OCI-LY7 (cell line): ENCODE data around the gene IL24. TPM values are rescaled to one million over a fixed set of nuclear protein-coding genes. Genes with fewer than 3 reads are reported as not detected.

Experiments
- BruUV-seq: library from RNA; stranded (reverse); fragments of 400-500 nt; replicated peaks from 2 replicates; lab custom pipeline; 2021; lab: Mats Ljungman, UMichigan
- CTCF ChIA-PET: fragments of 300-600 bp; sonication (Branson Sonifier 250); formaldehyde crosslinking; loops from one replicate; lab custom pipeline; 2022; ENCODE audit warnings: antibody characterized with exemption; ENCODE audit not compliant: unreplicated experiment; lab: Charles Lee
- POLR2A ChIA-PET: fragments of 300-600 bp; sonication (Branson Sonifier 250); formaldehyde crosslinking; loops from one replicate; lab custom pipeline; 2022; ENCODE audit warnings: antibody characterized with exemption; lab: Charles Lee
- DNase-seq: peaks from one replicate; pipeline ENCODE4 v3.0.0-alpha.2; 2015; ENCODE audit warnings: low spot score
- H2AFZ ChIP-seq: fragments of 200-600 bp; sonication (generic), shearing (Covaris generic); 2 replicates; pipeline ENCODE4 v1.6.1; 2014; ENCODE audit warnings: mild to moderate bottlenecking, antibody characterized with exemption, low read length, moderate library complexity
- H3K27ac ChIP-seq: fragments of 200-600 bp; sonication (generic); 2 replicates; pipeline ENCODE4 v1.5.1; 2014; ENCODE audit warnings: mixed run types, low read depth, mild to moderate bottlenecking, moderate library complexity, low read length, inconsistent platforms; ENCODE audit not compliant: poor library complexity, severe bottlenecking
- H3K36me3 ChIP-seq: fragments of 200-600 bp; sonication (generic); 2 replicates; pipeline ENCODE4 v1.6.1; 2014; ENCODE audit warnings: mild to moderate bottlenecking, antibody characterized with exemption, low read length, moderate library complexity, mixed read lengths; ENCODE audit not compliant: insufficient read depth
- H3K4me1 ChIP-seq: fragments of 200-600 bp; sonication (generic); 2 replicates; pipeline ENCODE4 v1.5.1; 2014; ENCODE audit warnings: mild to moderate bottlenecking, low read length; ENCODE audit not compliant: insufficient read depth, poor library complexity, severe bottlenecking
- H3K4me2 ChIP-seq: fragments of 200-600 bp; sonication (generic); 2 replicates; pipeline ENCODE4 v1.6.1; 2014; ENCODE audit warnings: mild to moderate bottlenecking, low read length
- H3K4me3 ChIP-seq: fragments of 200-600 bp; sonication (generic); 2 replicates; pipeline ENCODE4 v1.5.1; 2014; ENCODE audit warnings: mild to moderate bottlenecking, low read depth, low read length; ENCODE audit not compliant: poor library complexity, severe bottlenecking
- H3K79me2 ChIP-seq: fragments of 200-600 bp; sonication (generic); 2 replicates; pipeline ENCODE4 v1.6.1; 2016; ENCODE audit warnings: low read depth, mild to moderate bottlenecking, low read length, moderate library complexity, mixed read lengths; ENCODE audit not compliant: insufficient read depth
- H3K9me2 ChIP-seq: fragments of 200-600 bp; sonication (generic); 2 replicates; pipeline ENCODE4 v1.6.1; 2016; ENCODE audit warnings: mild to moderate bottlenecking, low read length, mixed read lengths; ENCODE audit not compliant: insufficient read depth
- H3K9me3 ChIP-seq: fragments of 200-600 bp; sonication (generic); 2 replicates; pipeline ENCODE4 v1.6.1; 2014; ENCODE audit warnings: mild to moderate bottlenecking, mixed run types, low read length, mixed read lengths
- H4K20me1 ChIP-seq: fragments of 200-600 bp; sonication (generic); 2 replicates; pipeline ENCODE4 v1.6.1; 2014; ENCODE audit warnings: mild to moderate bottlenecking, antibody characterized with exemption, low read length, moderate library complexity, mixed read lengths; ENCODE audit not compliant: insufficient read depth
- EZH2phosphoT487 ChIP-seq: fragments of 200-600 bp; sonication (generic); IDR thresholded peaks from 2 replicates; pipeline ENCODE4 v1.6.1; 2018; ENCODE audit warnings: low read depth, borderline replicate concordance, mild to moderate bottlenecking, mixed run types, antibody characterized with exemption, low read length, moderate library complexity, mixed read lengths
- intact Hi-C: fragments of 100-400 bp; cut with micrococcal nuclease; formaldehyde crosslinking; loops from one replicate; pipeline ENCODE4 v1.10.0; 2022; ENCODE audit not compliant: unreplicated experiment
- total RNA-seq, 2 experiments: library from RNA; depleted of rRNA in 1 of 2; stranded (reverse); fragments of >200 nt in 1 of 2; shearing (Covaris generic) in 1 of 2; gene quantifications; 2 replicates each; pipeline ENCODE4 v1.2.3, GENCODE V29; 2014 to 2022
- TF ChIP-seq, protein P1 (sequence below): fragments of 200-600 bp; sonication (generic); conservative IDR thresholded peaks from 2 replicates; pipeline ENCODE4 v1.5.1; 2014; ENCODE audit warnings: mild to moderate bottlenecking, antibody characterized with exemption, low read length, moderate library complexity, mixed read lengths

IL24 gene
- total RNA-seq, 2 experiments from 2014 or later, result not detected

DNA sequence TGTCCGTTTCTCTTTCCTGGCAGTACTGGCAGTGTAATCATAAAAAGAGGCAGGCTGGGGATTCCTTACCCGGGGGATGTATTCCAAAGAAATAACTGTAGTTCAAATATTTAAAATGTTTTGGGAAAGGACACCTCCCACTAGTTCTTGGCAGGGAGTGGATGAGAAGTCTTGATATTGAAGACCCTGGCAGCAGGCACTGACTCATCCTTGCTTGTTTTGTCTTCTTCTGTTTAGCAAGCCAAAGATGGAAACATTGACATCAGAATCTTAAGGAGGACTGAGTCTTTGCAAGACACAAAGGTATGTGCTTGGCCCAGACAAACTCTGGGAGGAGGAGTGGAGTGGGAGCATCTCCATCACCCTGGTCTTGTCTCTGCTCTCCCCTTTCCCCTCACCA lies 31.2 kb upstream of the IL24 start:
- Histone ChIP-seq H3K79me2 (no peaks in the 10 kb centered on the region), H3K4me2 (no peak overlapping the region), H3K4me1 (no peaks in the 10 kb centered on the region), H3K9me3 (no peaks in the 10 kb centered on the region), H4K20me1 (no peaks in the 10 kb centered on the region), H3K27ac (no peak overlapping the region), H3K4me3 (no peak overlapping the region), H3K9me2 (no peaks in the 10 kb centered on the region), H2AFZ (no peak overlapping the region), H3K36me3 (no peaks in the 10 kb centered on the region)
- intact Hi-C loops, result loop anchor here (5.0 kb wide), 2 partner anchors 46 to 116 kb away; no protein-coding TSS in a partner anchor
- TF ChIP-seq EZH2phosphoT487, result no peak
- TF ChIP-seq, protein P1, sequence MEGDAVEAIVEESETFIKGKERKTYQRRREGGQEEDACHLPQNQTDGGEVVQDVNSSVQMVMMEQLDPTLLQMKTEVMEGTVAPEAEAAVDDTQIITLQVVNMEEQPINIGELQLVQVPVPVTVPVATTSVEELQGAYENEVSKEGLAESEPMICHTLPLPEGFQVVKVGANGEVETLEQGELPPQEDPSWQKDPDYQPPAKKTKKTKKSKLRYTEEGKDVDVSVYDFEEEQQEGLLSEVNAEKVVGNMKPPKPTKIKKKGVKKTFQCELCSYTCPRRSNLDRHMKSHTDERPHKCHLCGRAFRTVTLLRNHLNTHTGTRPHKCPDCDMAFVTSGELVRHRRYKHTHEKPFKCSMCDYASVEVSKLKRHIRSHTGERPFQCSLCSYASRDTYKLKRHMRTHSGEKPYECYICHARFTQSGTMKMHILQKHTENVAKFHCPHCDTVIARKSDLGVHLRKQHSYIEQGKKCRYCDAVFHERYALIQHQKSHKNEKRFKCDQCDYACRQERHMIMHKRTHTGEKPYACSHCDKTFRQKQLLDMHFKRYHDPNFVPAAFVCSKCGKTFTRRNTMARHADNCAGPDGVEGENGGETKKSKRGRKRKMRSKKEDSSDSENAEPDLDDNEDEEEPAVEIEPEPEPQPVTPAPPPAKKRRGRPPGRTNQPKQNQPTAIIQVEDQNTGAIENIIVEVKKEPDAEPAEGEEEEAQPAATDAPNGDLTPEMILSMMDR, result no peak
- ChIA-PET POLR2A (no interaction called here), CTCF (interaction anchor here (1.3 kb wide), 1 partner anchor 47 kb away, joined by 3 read pairs; no protein-coding TSS in a partner anchor)
- no peak for DNase-seq
- no TSS peak for BruUV-seq

DNA sequence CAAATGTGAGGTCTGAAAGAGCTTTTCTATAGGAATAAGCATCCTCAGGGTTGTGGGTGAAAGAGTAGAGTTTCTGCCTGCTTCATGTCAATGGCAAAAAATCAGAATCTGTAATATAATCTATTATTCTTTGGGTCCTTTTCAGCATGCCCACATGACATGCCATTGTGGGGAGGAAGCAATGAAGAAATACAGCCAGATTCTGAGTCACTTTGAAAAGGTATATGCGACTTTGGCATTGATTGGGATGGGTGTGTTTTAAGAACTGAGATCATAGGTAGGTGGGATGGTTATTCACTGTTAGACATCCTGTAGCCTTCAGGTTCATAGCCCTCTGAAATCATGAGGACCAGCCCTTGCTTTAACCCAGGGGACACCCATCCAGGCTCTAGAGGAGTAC lies 30.0 kb upstream of the IL24 start:
- Histone ChIP-seq H3K9me3 (no peaks in the 10 kb centered on the region), H3K27ac (no peak overlapping the region), H3K4me3 (no peak overlapping the region), H3K4me1 (no peaks in the 10 kb centered on the region), H2AFZ (no peak overlapping the region), H3K79me2 (no peaks in the 10 kb centered on the region), H3K4me2 (no peak overlapping the region), H4K20me1 (no peaks in the 10 kb centered on the region), H3K36me3 (no peaks in the 10 kb centered on the region), H3K9me2 (no peaks in the 10 kb centered on the region)
- no peak for TF ChIP-seq EZH2phosphoT487
- TF ChIP-seq, protein P1, result no peak
- ChIA-PET POLR2A (no interaction called here), CTCF (no interaction called here)
- BruUV-seq, result no TSS peak
- DNase-seq, result no peak
- intact Hi-C loops, result loop anchor here (5.0 kb wide), 2 partner anchors 45 to 115 kb away; no protein-coding TSS in a partner anchor

- POLR2A ChIA-PET, result no interaction called here
- no peaks in the 10 kb centered on the region for H3K36me3 ChIP-seq
- H3K9me2 ChIP-seq, result no peaks in the 10 kb centered on the region
- H2AFZ ChIP-seq, result no peak overlapping the region
- CTCF ChIA-PET, result no interaction called here
- no peak for DNase-seq
- no peaks in the 10 kb centered on the region for H4K20me1 ChIP-seq
- TF ChIP-seq, protein P1, result no peak
- TF ChIP-seq EZH2phosphoT487, result no peak
- H3K4me3 ChIP-seq, result no peak overlapping the region
- H3K79me2 ChIP-seq, result no peaks in the 10 kb centered on the region
- no peaks in the 10 kb centered on the region for H3K4me1 ChIP-seq
- no peak overlapping the region for H3K4me2 ChIP-seq
- BruUV-seq, result no TSS peak
- intact Hi-C loops, result loop anchor here (5.0 kb wide), 2 partner anchors 45 to 115 kb away; no protein-coding TSS in a partner anchor
- H3K9me3 ChIP-seq, result no peaks in the 10 kb centered on the region
- no peak overlapping the region for H3K27ac ChIP-seq
These were observed 29.5 kb upstream of the IL24 start for GRCh38 chr1:206867716-206868115.
